Motor neuron (in vitro differentiated cells): ENCODE results near the gene LDLRAD4. TPM values are rescaled to one million over a fixed set of nuclear protein-coding genes. Genes with fewer than 3 reads are reported as not detected.

ENCODE experiments used
- ATAC-seq, 8 experiments: fragments of 200-7000 bp; cut with Tn5 transposase; replicated peaks in 6 of 8; 2 replicates each; pipeline ENCODE4 v1.8.0; 2021; ENCODE audit warnings: mild to moderate bottlenecking in 8 of 8, moderate library complexity in 8 of 8
- H3K27ac ChIP-seq, 2 donors: fragments of 250-450 bp; sonication (Bioruptor Pico); 2 replicates each; pipeline ENCODE4 v1.9.0; 2021; ENCODE audit warnings: antibody characterized with exemption in 2 of 2, mild to moderate bottlenecking in 2 of 2, moderate library complexity in 1 of 2
- H3K4me1 ChIP-seq, 2 donors: fragments of 250-450 bp; sonication (Bioruptor Pico); replicated peaks in 1 of 2; 2 replicates each; pipeline ENCODE4 v1.6.1; 2021; ENCODE audit warnings: antibody characterized with exemption in 2 of 2, mild to moderate bottlenecking in 2 of 2, moderate library complexity in 1 of 2
- H3K4me3 ChIP-seq, 5 donors: fragments of 250-450 bp; sonication (Bioruptor Pico); 2 replicates each; pipeline ENCODE4 v1.9.0; 2021; ENCODE audit warnings: antibody characterized with exemption in 5 of 5, mild to moderate bottlenecking in 5 of 5, moderate library complexity in 4 of 5
- WGBS, 10 experiments: fragments of 450-650 bp; shearing (Covaris generic); methylation state at CpG; one replicate each; pipeline ENCODE4 v1.0.0; 2022; 5-methylcytosine and 5-hydroxymethylcytosine counted together
- in situ Hi-C, 9 experiments: fragments of 400-800 bp; cut with MboI; loops; one replicate each; pipeline ENCODE4 v1.15.0; 2021; ENCODE audit warnings: low sequenced_read_pairs in 9 of 9, low pct_unique_long_range_greater_than_20kb in 2 of 9; ENCODE audit not compliant: unreplicated experiment in 9 of 9
- total RNA-seq, 8 experiments: library from RNA; unstranded; fragments of 300-600 nt; gene quantifications; 2 replicates each; pipeline versions ENCODE4 v1.2.3 to v1.2.4, GENCODE V29; 2022

LDLRAD4 gene
- total RNA-seq, 8 experiments from 2014 or later = 0.25 to 39.8 (median 1.8) TPM

GRCh38 chr18:13211534-13211933 is 7.0 kb upstream of the LDLRAD4 start:
- no peaks in the 10 kb centered on the region for H3K4me1 ChIP-seq
- ATAC-seq = peak in 3 of 8 experiments; percentile 71 to 90 (median 81)
- H3K27ac ChIP-seq = no peak overlapping the region
- WGBS, 10 experiments = 0 to 64% (median 25%) methylated on average over 1 to 4 of the region's 7 CpGs; no CpG with 5 or more reads in 2 of the 10 experiments
- no peak overlapping the region for H3K4me3 ChIP-seq
- in situ Hi-C loops = loop anchor here in 4 of 9 experiments (25.0 kb wide), 3 partner anchors 301 to 426 kb away; no protein-coding TSS in a partner anchor

GRCh38 chr18:13213036-13213795 is 5.3 kb upstream of the LDLRAD4 start:
- in situ Hi-C loops = loop anchor here in 4 of 9 experiments (25.0 kb wide), 3 partner anchors 299 to 424 kb away; no protein-coding TSS in a partner anchor
- Histone ChIP-seq H3K4me1 (peaks cover 0 to 2% of the 10 kb centered on the region in 2 donors), H3K27ac (no peak overlapping the region), H3K4me3 (no peak overlapping the region)
- ATAC-seq = no peak
- 50 to 91% (median 80%) methylated on average over 1 to 10 of the region's 18 CpGs; no CpG with 5 or more reads in 2 of the 10 experiments for WGBS, 10 experiments

DNA sequence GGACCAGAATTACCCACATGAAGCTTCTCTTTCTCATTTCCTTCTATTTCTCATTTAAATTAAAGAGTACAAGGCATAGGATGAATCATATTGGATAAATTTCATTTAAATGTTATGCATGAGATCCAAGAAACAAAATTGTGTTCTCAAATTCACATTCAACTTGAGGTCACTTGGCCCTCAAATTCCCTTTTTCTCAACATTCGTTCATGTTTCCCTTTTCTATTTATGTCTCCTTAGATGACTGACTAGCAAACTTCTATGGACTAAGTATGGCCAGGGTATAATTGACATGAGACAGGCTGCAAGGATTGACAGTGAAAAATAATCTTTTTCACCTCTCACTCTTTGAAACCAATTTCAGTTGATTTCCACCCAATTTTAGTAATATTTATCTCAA is 4.0 kb upstream of the LDLRAD4 start:
- Histone ChIP-seq H3K4me3 (no peak overlapping the region), H3K4me1 (peaks cover 0 to 2% of the 10 kb centered on the region in 2 donors), H3K27ac (no peak overlapping the region)
- 11 to 91% (median 60%) methylated on average over 1 of the region's 1 CpG; no CpG with 5 or more reads in 1 of the 10 experiments for WGBS, 10 experiments
- in situ Hi-C loops = loop anchor here in 4 of 9 experiments (25.0 kb wide), 3 partner anchors 298 to 423 kb away; no protein-coding TSS in a partner anchor
- ATAC-seq = no peak

GRCh38 chr18:13216092-13216582 is 2.4 kb upstream of the LDLRAD4 start:
- Histone ChIP-seq H3K4me1 (peaks cover 0 to 2% of the 10 kb centered on the region in 2 donors), H3K27ac (no peak overlapping the region), H3K4me3 (peak overlapping the region in 2 of 5 donors; percentile 9 to 68)
- peak; percentile 25 to 55 (median 42) for ATAC-seq
- 3 to 80% (median 20%) methylated on average over 2 to 8 of the region's 8 CpGs for WGBS, 10 experiments
- in situ Hi-C loops = loop anchor here in 4 of 9 experiments (25.0 kb wide), 3 partner anchors 296 to 421 kb away; no protein-coding TSS in a partner anchor

GRCh38 chr18:13216711-13217465 is 1.7 kb upstream of the LDLRAD4 start:
- Histone ChIP-seq H3K27ac (peak overlapping the region in 1 of 2 donors; percentile 52), H3K4me1 (peaks cover 0 to 5% of the 10 kb centered on the region in 2 donors), H3K4me3 (peak overlapping the region; percentile 49 to 92 (median 62))
- ATAC-seq = peak; percentile 20 to 81 (median 76)
- 0 to 43% (median 7%) methylated on average over 2 to 15 of the region's 59 CpGs; no CpG with 5 or more reads in 6 of the 10 experiments for WGBS, 10 experiments
- in situ Hi-C loops = loop anchor here in 4 of 9 experiments (25.0 kb wide), 3 partner anchors 295 to 420 kb away; no protein-coding TSS in a partner anchor

GRCh38 chr18:13217466-13217961 is 1.0 kb upstream of the LDLRAD4 start:
- in situ Hi-C loops = loop anchor here in 4 of 9 experiments (25.0 kb wide), 3 partner anchors 295 to 420 kb away; no protein-coding TSS in a partner anchor
- 0% methylated on average over 4 to 10 of the region's 64 CpGs; no CpG with 5 or more reads in 8 of the 10 experiments for WGBS, 10 experiments
- peak; percentile 40 to 76 (median 66) for ATAC-seq
- Histone ChIP-seq H3K4me3 (peak overlapping the region; percentile 49 to 92 (median 62)), H3K27ac (peak overlapping the region in 1 of 2 donors; percentile 52), H3K4me1 (peaks cover 0 to 10% of the 10 kb centered on the region in 2 donors)

DNA sequence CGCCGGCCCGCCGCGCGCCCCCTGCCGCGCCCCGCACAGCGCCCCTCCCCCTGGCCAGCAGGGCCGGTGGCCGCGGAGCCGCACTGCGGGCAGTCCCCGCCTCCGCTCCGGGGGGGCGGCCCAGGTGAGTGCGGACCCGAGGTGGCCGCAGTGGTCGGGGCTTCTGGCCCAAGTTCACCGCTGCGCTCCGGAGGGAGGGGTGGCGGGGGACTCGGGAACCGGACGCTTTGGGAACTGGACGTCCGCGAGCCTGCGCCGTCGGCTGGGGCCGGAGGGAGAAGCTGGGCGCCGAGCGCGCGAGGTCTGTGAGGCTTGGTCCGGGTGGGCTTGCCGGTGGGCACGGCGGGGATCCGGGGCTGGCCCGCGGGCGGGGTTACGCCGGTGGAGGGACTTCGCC is 591 bp upstream of the LDLRAD4 start:
- in situ Hi-C loops = loop anchor here in 4 of 9 experiments (25.0 kb wide), 3 partner anchors 294 to 419 kb away; no protein-coding TSS in a partner anchor
- no CpG with 5 or more reads among the region's 53 CpGs for WGBS, 10 experiments
- peak overlapping the region; percentile 49 to 92 (median 62) for H3K4me3 ChIP-seq
- H3K27ac ChIP-seq = no peak overlapping the region
- H3K4me1 ChIP-seq = peaks cover 0 to 14% of the 10 kb centered on the region in 2 donors
- peak in 5 of 8 experiments; percentile 7 to 59 (median 38) for ATAC-seq

GRCh38 chr18:13218997-13219396 is 437 bp downstream of the LDLRAD4 start:
- peaks cover 0 to 16% of the 10 kb centered on the region in 2 donors for H3K4me1 ChIP-seq
- in situ Hi-C loops = loop anchor here in 4 of 9 experiments (25.0 kb wide), 3 partner anchors 293 to 418 kb away; no protein-coding TSS in a partner anchor
- peak overlapping the region; percentile 49 to 92 (median 62) for H3K4me3 ChIP-seq
- no peak for ATAC-seq
- 15 to 91% (median 26%) methylated on average over 1 to 11 of the region's 15 CpGs; no CpG with 5 or more reads in 1 of the 10 experiments for WGBS, 10 experiments
- no peak overlapping the region for H3K27ac ChIP-seq

GRCh38 chr18:13219593-13220159 is 1.1 kb downstream of the LDLRAD4 start:
- in situ Hi-C loops = loop anchor here in 4 of 9 experiments (25.0 kb wide), 3 partner anchors 293 to 418 kb away; no protein-coding TSS in a partner anchor
- 0 to 50% (median 28%) methylated on average over 1 to 3 of the region's 4 CpGs for WGBS, 10 experiments
- Histone ChIP-seq H3K27ac (no peak overlapping the region), H3K4me3 (peak overlapping the region in 2 of 5 donors; percentile 62 to 68), H3K4me1 (peaks cover 0 to 16% of the 10 kb centered on the region in 2 donors)
- no peak for ATAC-seq

- Histone ChIP-seq H3K27ac (no peak overlapping the region), H3K4me3 (peak overlapping the region in 1 of 5 donors; percentile 62), H3K4me1 (peaks cover 0 to 16% of the 10 kb centered on the region in 2 donors)
- no peak for ATAC-seq
- in situ Hi-C loops = loop anchor here in 4 of 9 experiments (25.0 kb wide), 3 partner anchors 292 to 417 kb away; no protein-coding TSS in a partner anchor
- WGBS, 10 experiments = 8 to 83% (median 60%) methylated on average over 1 to 7 of the region's 10 CpGs
Observed at GRCh38 chr18:13220361-13220991, 1.9 kb downstream of the LDLRAD4 start.
